ENCODE measurements around the gene RRBP1.
A peak's percentile ranks its signal among the peaks of the same experiment; 100 is the strongest.

Gene RRBP1

GRCh38 chr20:17720755-17721154 is 38.7 kb upstream of the RRBP1 start:
- intact Hi-C loops (cut with DNase I; ENCODE audit: low total_unique reads), result no loop called here

GRCh38 chr20:17716331-17716730 is 34.3 kb upstream of the RRBP1 start:
- no peaks in the 10 kb centered on the region for H3K27me3 ChIP-seq
- TF ChIP-seq CTCF (IDR thresholded peaks at IDR 0.05), result no peak
- H3K4me1 ChIP-seq, result peaks cover 0 to 12% (median 0%) of the 10 kb centered on the region in 4 donors
- H3K9me3 ChIP-seq, result no peaks in the 10 kb centered on the region
- H3K36me3 ChIP-seq, result no peaks in the 10 kb centered on the region
- intact Hi-C loops (cut with DNase I; ENCODE audit: low total_unique reads), result no loop called here
- no peak for DNase-seq
- no peak overlapping the region for H3K4me3 ChIP-seq
- no peak overlapping the region for H3K27ac ChIP-seq

More at GRCh38 chr20:17720755-17721154, 38.7 kb upstream of the RRBP1 start:
- no peak for TF ChIP-seq CTCF (IDR thresholded peaks at IDR 0.05)
- H3K27ac ChIP-seq, result no peak overlapping the region
- no peaks in the 10 kb centered on the region for H3K4me1 ChIP-seq
- DNase-seq, result no peak
- no peaks in the 10 kb centered on the region for H3K9me3 ChIP-seq
- no peak overlapping the region for H3K4me3 ChIP-seq
- H3K36me3 ChIP-seq, result no peaks in the 10 kb centered on the region
- H3K27me3 ChIP-seq, result peaks cover 0 to 3% of the 10 kb centered on the region in 2 donors

- no peak overlapping the region for H3K27ac ChIP-seq
- intact Hi-C loops (cut with DNase I; ENCODE audit: low total_unique reads), result no loop called here
Observed at GRCh38 chr20:17715075-17715474, 33.0 kb upstream of the RRBP1 start.

GRCh38 chr20:17714597-17714996 is 32.6 kb upstream of the RRBP1 start:
- intact Hi-C loops (cut with DNase I; ENCODE audit: low total_unique reads), result no loop called here
- Histone ChIP-seq H3K27ac (no peak overlapping the region), H3K4me1 (peaks cover 0 to 12% (median 0%) of the 10 kb centered on the region in 4 donors), H3K4me3 (no peak overlapping the region), H3K27me3 (no peaks in the 10 kb centered on the region), H3K9me3 (no peaks in the 10 kb centered on the region), H3K36me3 (no peaks in the 10 kb centered on the region)
- DNase-seq, result peak in 1 of 2 donors; percentile 2
- TF ChIP-seq CTCF (IDR thresholded peaks at IDR 0.05), result no peak

More at GRCh38 chr20:17715075-17715474, 33.0 kb upstream of the RRBP1 start:
- Histone ChIP-seq H3K9me3 (no peaks in the 10 kb centered on the region), H3K36me3 (no peaks in the 10 kb centered on the region), H3K27me3 (no peaks in the 10 kb centered on the region), H3K4me1 (peaks cover 0 to 12% (median 0%) of the 10 kb centered on the region in 4 donors), H3K4me3 (no peak overlapping the region)
- DNase-seq, result peak in 1 of 2 donors; percentile 19
- TF ChIP-seq CTCF (IDR thresholded peaks at IDR 0.05), result no peak

GRCh38 chr20:17712708-17713107 is 30.7 kb upstream of the RRBP1 start:
- no peaks in the 10 kb centered on the region for H3K36me3 ChIP-seq
- no peak for TF ChIP-seq CTCF (IDR thresholded peaks at IDR 0.05)
- peaks cover 0 to 12% (median 0%) of the 10 kb centered on the region in 4 donors for H3K4me1 ChIP-seq
- intact Hi-C loops (cut with DNase I; ENCODE audit: low total_unique reads), result no loop called here
- H3K9me3 ChIP-seq, result no peaks in the 10 kb centered on the region
- DNase-seq, result peak in 1 of 2 donors; percentile 27
- H3K4me3 ChIP-seq, result no peak overlapping the region
- H3K27me3 ChIP-seq, result no peaks in the 10 kb centered on the region
- no peak overlapping the region for H3K27ac ChIP-seq

GRCh38 chr20:17712201-17712600 is 30.2 kb upstream of the RRBP1 start:
- Histone ChIP-seq H3K27me3 (no peaks in the 10 kb centered on the region), H3K27ac (no peak overlapping the region), H3K36me3 (no peaks in the 10 kb centered on the region), H3K9me3 (no peaks in the 10 kb centered on the region), H3K4me3 (no peak overlapping the region), H3K4me1 (peaks cover 0 to 12% (median 0%) of the 10 kb centered on the region in 4 donors)
- TF ChIP-seq CTCF (IDR thresholded peaks at IDR 0.05), result no peak
- intact Hi-C loops (cut with DNase I; ENCODE audit: low total_unique reads), result no loop called here
- peak in 1 of 2 donors; percentile 29 for DNase-seq

Data from tibial artery (tissue), 4 donors.